Fibroblast of the conjunctiva (primary cell): ENCODE measurements around the gene MICALL2.

Source experiments
- DNase-seq: peaks from one replicate; pipeline ENCODE4 v3.0.0-alpha.2; 2010; ENCODE audit warnings: low read depth

MICALL2 gene

DNA sequence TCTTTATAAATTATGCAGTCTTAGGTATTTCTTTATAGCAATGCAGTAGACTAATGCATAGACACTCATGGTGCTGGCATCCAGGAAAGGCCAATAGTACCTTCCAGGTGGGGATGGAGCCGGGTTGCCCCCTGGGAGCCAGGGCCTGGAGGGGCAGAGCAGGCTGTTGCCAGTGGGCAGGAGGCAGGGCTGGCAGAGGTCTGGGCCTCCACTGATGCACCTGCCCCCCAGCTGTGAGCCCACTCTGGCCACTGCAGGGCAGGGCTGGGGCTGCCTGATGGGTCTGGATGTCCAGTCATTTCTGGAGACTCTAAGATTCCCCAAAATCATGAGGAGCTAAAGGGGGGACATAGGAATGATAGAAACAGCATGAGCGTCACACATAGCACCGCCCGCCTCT, 66.7 kb downstream of the MICALL2 start:
- DNase-seq: no peak

DNA sequence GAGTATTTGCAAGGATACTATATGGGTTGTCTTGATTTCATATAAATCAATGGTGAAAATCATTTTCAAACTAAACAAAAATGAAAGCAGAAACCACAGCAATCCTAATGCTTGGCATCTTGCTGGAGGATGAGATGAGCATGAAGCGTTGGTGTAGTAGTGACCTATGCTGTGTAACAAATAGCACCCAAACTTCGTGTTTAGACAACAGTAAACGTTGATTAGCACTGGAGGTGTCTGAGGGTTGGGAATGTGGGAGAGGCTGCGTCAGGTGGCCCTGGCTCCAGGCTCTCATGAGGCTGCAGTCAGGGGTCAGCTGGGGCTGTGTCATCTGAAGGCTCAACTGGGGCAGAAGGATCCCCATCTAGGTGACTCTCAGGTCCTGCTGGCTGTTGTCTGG, 67.8 kb downstream of the MICALL2 start:
- DNase-seq: no peak

DNA sequence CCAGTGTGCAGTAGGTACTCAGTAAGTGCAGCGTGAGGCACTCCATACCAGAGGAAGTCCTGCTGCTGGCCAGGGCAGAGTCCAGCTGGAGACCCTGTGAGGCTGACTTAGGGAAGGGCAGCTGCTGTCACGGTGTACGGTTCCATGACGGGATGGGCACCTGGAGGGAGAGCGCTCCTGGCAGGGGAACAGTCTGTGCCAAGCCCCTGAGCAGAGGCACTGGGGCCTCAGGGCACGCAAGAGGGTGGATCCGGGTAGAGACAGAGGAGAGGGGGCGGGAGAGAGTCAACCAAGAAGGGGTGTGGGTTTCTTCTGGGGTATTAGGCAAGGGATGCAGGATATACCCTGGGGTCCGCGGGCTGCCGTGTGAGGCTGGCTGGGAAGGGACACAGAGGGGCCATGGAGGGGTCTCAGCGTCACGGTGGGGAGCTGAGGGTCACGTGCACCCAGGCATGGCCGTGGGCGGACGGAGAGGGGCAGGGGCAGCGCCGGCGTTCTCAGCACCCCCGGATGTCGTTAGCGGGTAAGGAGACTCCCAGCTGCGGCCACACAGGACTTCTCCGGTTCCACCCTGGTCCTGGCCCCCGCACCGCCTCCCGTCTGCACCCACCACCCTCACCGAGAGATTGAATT, 70.5 kb downstream of the MICALL2 start:
- no peak for DNase-seq

DNA sequence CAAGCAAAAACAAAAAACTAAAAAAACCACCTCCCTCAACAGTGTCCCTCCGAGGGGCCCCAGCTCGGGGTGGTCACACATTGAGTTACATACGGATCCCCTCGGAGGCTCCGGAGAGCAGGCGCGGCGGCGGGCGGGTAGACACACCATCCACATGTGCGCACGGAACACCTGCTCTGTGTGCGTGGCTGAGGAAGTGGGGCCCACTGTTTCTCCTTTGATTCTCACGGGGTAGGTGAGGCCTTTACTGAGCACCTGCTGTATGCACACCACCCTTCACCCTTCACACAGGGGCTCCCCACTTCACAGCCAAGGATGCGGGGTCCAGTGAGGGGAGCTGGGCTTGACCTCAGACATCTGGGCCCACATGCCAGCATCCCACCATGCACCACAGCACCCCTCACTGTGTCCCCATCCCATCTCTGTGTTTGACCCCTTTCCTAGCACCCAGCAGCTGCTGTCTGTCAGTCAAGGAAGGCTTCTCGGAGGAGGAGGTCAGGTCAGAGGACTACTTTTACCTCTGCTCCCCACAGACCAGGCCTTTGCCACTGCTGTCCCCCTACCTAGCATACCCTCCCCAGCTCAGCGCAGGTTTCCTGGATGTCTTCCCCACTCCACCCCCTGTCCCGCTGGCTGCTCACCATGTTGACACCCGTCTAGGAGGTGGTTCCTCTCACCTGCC, 71.1 kb downstream of the MICALL2 start:
- DNase-seq: no peak

DNA sequence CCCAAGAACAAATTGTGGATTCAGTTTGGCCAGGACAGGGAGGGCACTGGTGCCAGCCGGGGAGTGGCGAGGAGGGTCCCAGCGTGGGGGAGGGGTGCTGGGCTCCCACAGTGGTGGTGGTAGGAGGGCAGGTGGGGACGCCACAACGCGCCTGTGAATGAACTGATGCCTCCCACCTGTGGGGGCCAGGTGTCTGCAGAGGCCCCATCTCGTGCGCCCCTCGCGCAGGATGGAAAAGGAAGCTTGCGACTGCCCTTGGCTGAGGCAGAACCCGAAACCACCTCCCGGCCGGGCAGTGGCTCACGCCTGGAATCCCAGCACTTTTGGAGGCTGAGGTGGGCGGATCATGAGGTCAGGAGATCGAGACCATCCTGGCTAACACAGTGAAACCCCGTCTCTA, 72.0 kb downstream of the MICALL2 start:
- DNase-seq: no peak

DNA sequence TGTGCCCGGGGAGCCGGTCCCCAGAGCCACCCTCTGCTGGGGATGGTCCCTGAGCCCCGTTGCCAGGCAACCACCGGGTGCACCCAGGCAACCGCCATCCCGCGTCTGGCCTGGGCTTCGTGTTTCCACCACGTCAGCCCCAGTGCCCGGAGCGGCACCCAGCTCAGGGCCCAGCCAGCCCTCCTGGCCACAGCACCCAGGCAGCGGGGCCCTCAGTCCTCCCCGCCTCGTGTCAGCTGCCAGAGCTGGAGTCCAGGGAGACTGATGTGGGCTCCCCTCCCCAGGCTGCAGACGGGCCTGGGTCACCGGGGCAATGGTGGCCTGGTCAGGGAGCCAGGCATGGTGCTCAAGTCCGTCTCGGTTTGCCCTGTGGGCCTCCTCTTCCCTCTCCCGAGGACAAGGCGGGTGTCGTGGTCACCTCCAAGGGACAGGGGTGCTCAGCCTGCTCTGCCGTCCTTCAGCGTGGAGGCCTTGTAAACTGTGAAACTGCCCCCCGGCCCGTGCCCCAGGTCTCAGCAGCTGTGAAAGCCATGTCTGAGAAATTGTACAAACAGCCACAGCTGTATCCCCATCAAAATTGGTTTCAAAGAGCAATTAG, 72.5 kb downstream of the MICALL2 start:
- no peak for DNase-seq

DNA sequence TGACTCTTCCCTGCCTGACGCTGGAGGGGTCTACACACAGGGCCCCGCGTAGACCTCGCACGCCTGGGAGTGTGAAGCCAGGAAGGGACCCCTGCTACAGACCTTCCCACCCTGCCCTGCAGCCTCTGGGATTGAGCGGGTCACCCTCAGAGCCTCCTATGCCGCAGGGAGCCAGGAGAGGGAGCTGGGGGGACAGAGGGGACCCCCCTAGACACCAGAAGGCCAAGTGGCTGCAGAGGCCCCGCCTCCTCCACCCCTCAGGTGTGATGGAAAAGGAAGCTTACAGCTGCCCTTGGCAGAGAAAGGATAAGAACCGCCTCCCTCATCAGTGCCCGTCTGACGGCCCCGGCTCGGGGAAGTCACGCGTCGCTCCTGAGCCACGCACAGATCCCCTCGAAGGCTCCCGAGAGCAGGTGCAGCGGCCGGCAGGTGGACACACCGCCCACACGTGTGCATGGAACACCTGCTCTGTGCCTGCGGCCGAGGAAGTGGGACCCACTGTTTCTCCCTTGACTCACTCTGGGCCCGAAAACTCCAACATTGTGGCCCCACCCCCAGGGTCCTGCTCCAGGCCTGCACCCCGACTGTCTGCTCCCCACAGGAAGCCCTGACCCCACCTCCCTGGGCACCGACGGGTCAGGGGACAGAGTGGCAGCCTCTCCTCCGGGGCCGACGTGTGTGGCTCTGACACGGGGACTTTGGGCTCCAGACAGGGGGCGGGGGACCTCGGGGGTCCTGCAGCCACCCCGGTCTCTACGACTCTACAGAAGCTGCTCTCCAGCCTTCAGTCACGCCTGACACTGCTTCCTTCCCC, 73.3 kb downstream of the MICALL2 start:
- no peak for DNase-seq

DNA sequence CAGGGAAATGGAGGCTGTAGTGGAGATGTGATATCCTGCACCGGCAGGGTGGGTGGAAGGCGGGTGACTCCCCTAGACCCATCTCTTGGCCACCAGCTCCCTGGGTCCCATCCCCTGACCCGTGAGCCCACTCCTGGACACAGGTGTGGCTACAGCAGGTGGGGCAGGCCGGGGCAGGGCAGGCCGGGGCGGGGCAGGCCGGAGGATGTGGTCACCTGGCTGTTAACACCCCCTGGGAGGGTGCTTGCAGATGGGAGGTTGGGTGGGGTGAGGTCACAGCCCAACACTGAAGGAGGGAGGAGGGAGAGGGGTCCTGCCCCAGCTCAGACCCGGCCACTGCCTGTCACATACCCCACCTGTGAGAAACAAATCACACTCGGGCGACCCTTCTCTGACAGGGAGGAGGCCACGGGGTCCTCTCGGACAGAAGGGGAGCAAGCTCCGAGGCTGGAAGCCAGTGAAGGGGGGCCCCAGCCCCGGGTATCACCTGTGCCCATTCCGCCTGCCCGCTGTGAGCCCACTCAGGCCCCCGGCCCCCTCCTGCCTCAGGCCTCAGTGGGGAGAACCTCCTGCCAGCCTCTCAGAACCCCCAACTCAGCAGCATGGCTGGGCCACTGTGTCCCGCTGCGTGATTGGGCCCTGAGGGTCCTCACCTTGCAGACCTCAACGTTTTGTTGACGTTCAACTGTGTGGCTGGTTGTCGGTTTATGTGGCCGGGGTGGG, 74.0 kb downstream of the MICALL2 start:
- no peak for DNase-seq
